ENCODE measurements around the gene PRDM2.

DNA sequence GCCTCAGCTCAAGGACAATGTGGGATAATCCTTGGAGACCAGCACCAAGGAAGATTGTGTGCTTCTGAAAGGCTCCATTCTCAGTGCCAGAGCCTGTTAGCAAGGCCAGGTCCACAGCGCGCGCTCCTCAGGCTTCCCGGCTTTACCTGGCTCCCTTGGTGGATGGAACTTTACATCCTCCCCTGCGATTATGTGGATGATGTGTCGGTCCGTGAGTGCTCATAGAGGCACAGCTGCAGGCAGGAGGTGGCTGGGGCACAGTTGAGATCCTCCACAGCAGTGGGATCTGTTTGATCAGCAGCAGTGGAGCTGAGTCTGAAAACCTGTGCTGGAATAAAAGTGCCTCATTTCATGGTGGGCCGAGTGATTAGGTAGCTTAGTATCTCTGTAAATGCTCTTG, 62.7 kb downstream of the PRDM2 start:
- TF ChIP-seq, protein P1, sequence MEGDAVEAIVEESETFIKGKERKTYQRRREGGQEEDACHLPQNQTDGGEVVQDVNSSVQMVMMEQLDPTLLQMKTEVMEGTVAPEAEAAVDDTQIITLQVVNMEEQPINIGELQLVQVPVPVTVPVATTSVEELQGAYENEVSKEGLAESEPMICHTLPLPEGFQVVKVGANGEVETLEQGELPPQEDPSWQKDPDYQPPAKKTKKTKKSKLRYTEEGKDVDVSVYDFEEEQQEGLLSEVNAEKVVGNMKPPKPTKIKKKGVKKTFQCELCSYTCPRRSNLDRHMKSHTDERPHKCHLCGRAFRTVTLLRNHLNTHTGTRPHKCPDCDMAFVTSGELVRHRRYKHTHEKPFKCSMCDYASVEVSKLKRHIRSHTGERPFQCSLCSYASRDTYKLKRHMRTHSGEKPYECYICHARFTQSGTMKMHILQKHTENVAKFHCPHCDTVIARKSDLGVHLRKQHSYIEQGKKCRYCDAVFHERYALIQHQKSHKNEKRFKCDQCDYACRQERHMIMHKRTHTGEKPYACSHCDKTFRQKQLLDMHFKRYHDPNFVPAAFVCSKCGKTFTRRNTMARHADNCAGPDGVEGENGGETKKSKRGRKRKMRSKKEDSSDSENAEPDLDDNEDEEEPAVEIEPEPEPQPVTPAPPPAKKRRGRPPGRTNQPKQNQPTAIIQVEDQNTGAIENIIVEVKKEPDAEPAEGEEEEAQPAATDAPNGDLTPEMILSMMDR (IDR thresholded peaks at IDR 0.05): no peak
- no peak for TF ChIP-seq POLR2A (IDR thresholded peaks at IDR 0.05)
